ENCODE results near the gene TOR4A. TPM values are rescaled to one million over a fixed set of nuclear protein-coding genes. Genes with fewer than 3 reads are reported as not detected.
A peak's percentile ranks its signal among the peaks of the same experiment; 100 is the strongest.

Gene TOR4A
- total RNA-seq, 2 experiments from 2014 or later, result 6.6 to 6.8 TPM

GRCh38 chr9:137310189-137311052 lies 32.9 kb downstream of the TOR4A start:
- Mint-ChIP-seq H3K4me3 (no peak overlapping the region), H3K9me3 (no peaks in the 10 kb centered on the region), H3K27ac (no peak overlapping the region), H3K36me3 (no peaks in the 10 kb centered on the region), H3K4me1 (ENCODE audit: low read depth) (peaks cover 3% of the 10 kb centered on the region), H3K27me3 (peaks cover 1% of the 10 kb centered on the region)
- no peak for DNase-seq
- POLR2A ChIA-PET, result no interaction called here
- CTCF ChIA-PET, result no interaction called here
- intact Hi-C loops (cut with micrococcal nuclease), result no loop called here

- Mint-ChIP-seq H3K4me1 (ENCODE audit: low read depth) (no peaks in the 10 kb centered on the region), H3K27me3 (peaks cover 1% of the 10 kb centered on the region), H3K36me3 (no peaks in the 10 kb centered on the region), H3K27ac (no peak overlapping the region), H3K4me3 (no peak overlapping the region), H3K9me3 (no peaks in the 10 kb centered on the region)
- POLR2A ChIA-PET, result no interaction called here
- intact Hi-C loops (cut with micrococcal nuclease), result no loop called here
- peak; percentile 49 for DNase-seq
- CTCF ChIA-PET, result no interaction called here
Observed at GRCh38 chr9:137311171-137311985, 33.9 kb downstream of the TOR4A start.

- POLR2A ChIA-PET, result no interaction called here
- intact Hi-C loops (cut with micrococcal nuclease), result no loop called here
Observed at GRCh38 chr9:137311986-137312851, 34.7 kb downstream of the TOR4A start.

GRCh38 chr9:137312852-137313325 lies 35.4 kb downstream of the TOR4A start:
- intact Hi-C loops (cut with micrococcal nuclease), result no loop called here
- ChIA-PET CTCF (no interaction called here), POLR2A (no interaction called here)
- Mint-ChIP-seq H3K9me3 (no peaks in the 10 kb centered on the region), H3K4me1 (ENCODE audit: low read depth) (no peaks in the 10 kb centered on the region), H3K27me3 (peaks cover 5% of the 10 kb centered on the region), H3K27ac (no peak overlapping the region), H3K4me3 (no peak overlapping the region), H3K36me3 (no peaks in the 10 kb centered on the region)
- no peak for DNase-seq

More at GRCh38 chr9:137311986-137312851, 34.7 kb downstream of the TOR4A start:
- no peak for DNase-seq
- H3K27ac Mint-ChIP-seq, result no peak overlapping the region
- H3K4me3 Mint-ChIP-seq, result no peak overlapping the region
- H3K27me3 Mint-ChIP-seq, result peaks cover 5% of the 10 kb centered on the region
- no peaks in the 10 kb centered on the region for H3K4me1 Mint-ChIP-seq (ENCODE audit: low read depth)
- no peaks in the 10 kb centered on the region for H3K9me3 Mint-ChIP-seq
- CTCF ChIA-PET, result no interaction called here
- H3K36me3 Mint-ChIP-seq, result no peaks in the 10 kb centered on the region

- CTCF ChIA-PET, result no interaction called here
- no peak overlapping the region for H3K4me3 Mint-ChIP-seq
- no peak for DNase-seq
Observed at GRCh38 chr9:137313326-137313936, 35.9 kb downstream of the TOR4A start.

GRCh38 chr9:137313956-137314560 lies 36.5 kb downstream of the TOR4A start:
- Mint-ChIP-seq H3K27ac (no peak overlapping the region), H3K27me3 (peaks cover 5% of the 10 kb centered on the region), H3K9me3 (no peaks in the 10 kb centered on the region), H3K4me1 (ENCODE audit: low read depth) (no peaks in the 10 kb centered on the region), H3K4me3 (no peak overlapping the region), H3K36me3 (no peaks in the 10 kb centered on the region)
- ChIA-PET CTCF (no interaction called here), POLR2A (no interaction called here)
- intact Hi-C loops (cut with micrococcal nuclease), result no loop called here
- no peak for DNase-seq

More at GRCh38 chr9:137313326-137313936, 35.9 kb downstream of the TOR4A start:
- intact Hi-C loops (cut with micrococcal nuclease), result no loop called here
- H3K36me3 Mint-ChIP-seq, result no peaks in the 10 kb centered on the region
- H3K27ac Mint-ChIP-seq, result no peak overlapping the region
- H3K9me3 Mint-ChIP-seq, result no peaks in the 10 kb centered on the region
- no peaks in the 10 kb centered on the region for H3K4me1 Mint-ChIP-seq (ENCODE audit: low read depth)
- POLR2A ChIA-PET, result no interaction called here
- H3K27me3 Mint-ChIP-seq, result peaks cover 5% of the 10 kb centered on the region

GRCh38 chr9:137314561-137315560 lies 37.3 kb downstream of the TOR4A start:
- Mint-ChIP-seq H3K4me1 (ENCODE audit: low read depth) (no peaks in the 10 kb centered on the region), H3K9me3 (no peaks in the 10 kb centered on the region), H3K36me3 (no peaks in the 10 kb centered on the region), H3K4me3 (no peak overlapping the region), H3K27me3 (peaks cover 5% of the 10 kb centered on the region), H3K27ac (no peak overlapping the region)
- intact Hi-C loops (cut with micrococcal nuclease), result no loop called here
- ChIA-PET CTCF (no interaction called here), POLR2A (no interaction called here)
- DNase-seq, result no peak

- POLR2A ChIA-PET, result no interaction called here
- H3K27me3 Mint-ChIP-seq, result peaks cover 5% of the 10 kb centered on the region
- peaks cover 3% of the 10 kb centered on the region for H3K4me1 Mint-ChIP-seq (ENCODE audit: low read depth)
- CTCF ChIA-PET, result no interaction called here
- no peak overlapping the region for H3K4me3 Mint-ChIP-seq
- no peaks in the 10 kb centered on the region for H3K36me3 Mint-ChIP-seq
- no peak for DNase-seq
- H3K27ac Mint-ChIP-seq, result no peak overlapping the region
- intact Hi-C loops (cut with micrococcal nuclease), result no loop called here
- H3K9me3 Mint-ChIP-seq, result no peaks in the 10 kb centered on the region
Observed at GRCh38 chr9:137315581-137316011, 38.1 kb downstream of the TOR4A start.

- DNase-seq, result peak; percentile 15
- CTCF ChIA-PET, result interaction anchor here (1.0 kb wide), 1 partner anchor 13 kb away, joined by 3 read pairs; no protein-coding TSS in a partner anchor
- intact Hi-C loops (cut with micrococcal nuclease), result no loop called here
- peaks cover 5% of the 10 kb centered on the region for H3K27me3 Mint-ChIP-seq
- POLR2A ChIA-PET, result no interaction called here
- no peak overlapping the region for H3K4me3 Mint-ChIP-seq
- no peaks in the 10 kb centered on the region for H3K36me3 Mint-ChIP-seq
- no peaks in the 10 kb centered on the region for H3K9me3 Mint-ChIP-seq
- no peak overlapping the region for H3K27ac Mint-ChIP-seq
- H3K4me1 Mint-ChIP-seq (ENCODE audit: low read depth), result peaks cover 5% of the 10 kb centered on the region
Observed at GRCh38 chr9:137316012-137316981, 38.8 kb downstream of the TOR4A start.

Measured in activated CD4-positive, alpha-beta memory T cell treated with anti-CD3 and anti-CD28 coated beads for 36 hours (primary cell).